Prostate gland (tissue), 2 donors: ENCODE results near the gene PICALM. TPM values are rescaled to one million over a fixed set of nuclear protein-coding genes. Genes with fewer than 3 reads are reported as not detected.

Source experiments
- DNase-seq: peaks from one replicate; pipeline ENCODE4 v3.0.0-alpha.2; 2019; ENCODE audit warnings: low spot score
- H3K27ac ChIP-seq, 2 donors: fragments of 200-600 bp; sonication (generic); 2 replicates each; pipeline ENCODE4 v1.5.1; 2017 to 2019
- H3K27me3 ChIP-seq: fragments of 200-600 bp; sonication (generic); replicated peaks from 2 replicates; pipeline ENCODE4 v1.5.1; 2019; ENCODE audit not compliant: insufficient read depth
- H3K36me3 ChIP-seq, 2 donors: fragments of 200-600 bp; sonication (generic); 1 replicate in 1 of 2; 2 replicates in 1 of 2; pipeline versions ENCODE4 v1.5.1 to v1.8.1; 2017 to 2019
- H3K4me1 ChIP-seq: fragments of 200-600 bp; sonication (generic); replicated peaks from 2 replicates; pipeline ENCODE4 v1.5.1; 2019
- H3K4me3 ChIP-seq, 2 donors: fragments of 200-600 bp; sonication (generic); 2 replicates each; pipeline ENCODE4 v1.5.1; 2017 to 2019
- H3K9me3 ChIP-seq: fragments of 200-600 bp; sonication (generic); 2 replicates; pipeline ENCODE4 v1.5.1; 2017
- CTCF ChIP-seq, 4 experiments: fragments of 200-600 bp in 2 of 4; fragments of 450-650 bp in 2 of 4; sonication (generic) in 2 of 4; IDR thresholded peaks; 1 replicate in 3 of 4; 2 replicates in 1 of 4; pipeline ENCODE4 v1.5.1; 2016 to 2019; ENCODE audit warnings: antibody characterized with exemption in 4 of 4, mild to moderate bottlenecking in 2 of 4, moderate library complexity in 2 of 4
- POLR2A ChIP-seq: fragments of 450-650 bp; IDR thresholded peaks from one replicate; pipeline ENCODE4 v1.6.1; 2016; ENCODE audit warnings: antibody characterized with exemption, mild to moderate bottlenecking
- POLR2AphosphoS5 ChIP-seq: sonication (generic); formaldehyde crosslinking; IDR thresholded peaks from one replicate; pipeline ENCODE4 v1.6.1; 2017; ENCODE audit warnings: antibody characterized with exemption
- WGBS: methylation state at CpG from one replicate; pipeline ENCODE4 v1.1.5; 2018; 5-methylcytosine and 5-hydroxymethylcytosine counted together
- intact Hi-C: fragments of 100-400 bp; cut with DNase I; formaldehyde crosslinking; loops from one replicate; pipeline ENCODE4 v1.14.2; 2022
- total RNA-seq, 2 donors: library from RNA; depleted of rRNA; stranded (reverse); fragments of >200 nt; gene quantifications; one replicate each; pipeline ENCODE4 v1.1.0, GENCODE V29; 2016

Gene PICALM
- total RNA-seq, 2 donors from 2014 or later: 144 to 206 TPM

- TF ChIP-seq POLR2AphosphoS5 (no peak), CTCF (IDR thresholded peaks at IDR 0.05) (no peak), POLR2A (no peak)
- 89% methylated on average over 2 of the region's 2 CpGs for WGBS
- no peaks in the 10 kb centered on the region for H3K36me3 ChIP-seq
- H3K27me3 ChIP-seq: no peaks in the 10 kb centered on the region
- no peaks in the 10 kb centered on the region for H3K4me1 ChIP-seq
- H3K9me3 ChIP-seq: no peaks in the 10 kb centered on the region
- no peak overlapping the region for H3K4me3 ChIP-seq
- no peak for DNase-seq
- no peak overlapping the region for H3K27ac ChIP-seq
- intact Hi-C loops: loop anchor here (5.0 to 10.0 kb wide), 4 partner anchors 90 to 350 kb away; partner anchors contain the start of genes CCDC83 and PICALM
These were observed 123.6 kb downstream of the PICALM start for GRCh38 chr11:85945296-85945695.

GRCh38 chr11:85941380-85941973, 127.4 kb downstream of the PICALM start:
- intact Hi-C loops: loop anchor here (2.0 to 10.0 kb wide), 4 partner anchors 87 to 353 kb away; partner anchors contain the start of genes CCDC83 and PICALM
- no peaks in the 10 kb centered on the region for H3K36me3 ChIP-seq
- H3K27ac ChIP-seq: no peak overlapping the region
- no peaks in the 10 kb centered on the region for H3K27me3 ChIP-seq
- H3K9me3 ChIP-seq: no peaks in the 10 kb centered on the region
- H3K4me1 ChIP-seq: no peaks in the 10 kb centered on the region
- TF ChIP-seq POLR2AphosphoS5 (no peak), CTCF (IDR thresholded peaks at IDR 0.05) (peak in 3 of 4 experiments; percentile 55 to 70 (median 61))
- 38% methylated on average over 6 of the region's 6 CpGs for WGBS
- no peak overlapping the region for H3K4me3 ChIP-seq
- peak; percentile 37 for DNase-seq

- intact Hi-C loops: loop anchor here (2.0 to 10.0 kb wide), 4 partner anchors 85 to 355 kb away; partner anchors contain the start of genes CCDC83 and PICALM
- Histone ChIP-seq H3K9me3 (no peaks in the 10 kb centered on the region), H3K27me3 (no peaks in the 10 kb centered on the region), H3K27ac (no peak overlapping the region), H3K4me3 (no peak overlapping the region), H3K4me1 (no peaks in the 10 kb centered on the region), H3K36me3 (no peaks in the 10 kb centered on the region)
- 83% methylated on average over 4 of the region's 4 CpGs for WGBS
- TF ChIP-seq POLR2A (no peak), POLR2AphosphoS5 (no peak), CTCF (IDR thresholded peaks at IDR 0.05) (no peak)
- no peak for DNase-seq
These were observed 129.5 kb downstream of the PICALM start for GRCh38 chr11:85939099-85940015.

- no peaks in the 10 kb centered on the region for H3K36me3 ChIP-seq
- intact Hi-C loops: no loop called here
- DNase-seq: no peak
These were observed 131.0 kb downstream of the PICALM start for GRCh38 chr11:85937835-85938234.

More at GRCh38 chr11:85937835-85938234, 131.0 kb downstream of the PICALM start:
- TF ChIP-seq POLR2A: no peak
- TF ChIP-seq CTCF (IDR thresholded peaks at IDR 0.05): no peak
- no peak for TF ChIP-seq POLR2AphosphoS5
- Histone ChIP-seq H3K4me1 (no peaks in the 10 kb centered on the region), H3K27me3 (no peaks in the 10 kb centered on the region), H3K4me3 (no peak overlapping the region), H3K9me3 (no peaks in the 10 kb centered on the region), H3K27ac (no peak overlapping the region)
- 100% methylated on average over 1 of the region's 1 CpG for WGBS
